GM21447 (cell line): ENCODE measurements around the gene KCNIP1.

Source experiments
- ATAC-seq: cut with Tn5 transposase; IDR thresholded peaks from one replicate; pipeline ENCODE4 v1.9.1; 2021; ENCODE audit not compliant: unreplicated experiment

KCNIP1 gene

DNA sequence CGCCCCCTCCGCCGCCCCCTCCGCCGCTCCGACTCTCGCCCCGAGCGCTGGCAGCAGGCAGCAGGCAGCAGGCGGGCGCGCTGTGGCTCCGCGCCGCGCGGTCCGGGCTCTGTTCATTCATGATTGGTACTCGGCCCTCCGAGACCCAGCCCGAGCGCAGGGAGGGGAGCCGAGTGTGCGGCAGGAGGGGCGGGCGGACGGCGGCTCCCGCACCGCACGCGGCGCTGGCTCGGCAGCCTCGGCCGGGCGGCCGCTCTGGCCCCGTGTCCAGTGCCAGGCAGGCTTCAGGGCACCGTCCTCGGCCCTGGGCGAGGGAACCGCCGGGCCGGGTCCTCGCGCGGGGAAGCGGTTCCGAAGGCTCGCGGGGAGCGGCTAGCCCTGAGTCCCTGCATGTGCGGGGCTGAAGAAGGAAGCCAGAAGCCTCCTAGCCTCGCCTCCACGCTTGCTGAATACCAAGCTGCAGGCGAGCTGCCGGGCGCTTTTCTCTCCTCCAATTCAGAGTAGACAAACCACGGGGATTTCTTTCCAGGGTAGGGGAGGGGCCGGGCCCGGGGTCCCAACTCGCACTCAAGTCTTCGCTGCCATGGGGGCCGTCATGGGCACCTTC is at the start of gene KCNIP1:
Gene KCNIP1 (plus strand): TSS at position 31 of the 607 bp plus-strand sequence.
- ATAC-seq, result no peak

DNA sequence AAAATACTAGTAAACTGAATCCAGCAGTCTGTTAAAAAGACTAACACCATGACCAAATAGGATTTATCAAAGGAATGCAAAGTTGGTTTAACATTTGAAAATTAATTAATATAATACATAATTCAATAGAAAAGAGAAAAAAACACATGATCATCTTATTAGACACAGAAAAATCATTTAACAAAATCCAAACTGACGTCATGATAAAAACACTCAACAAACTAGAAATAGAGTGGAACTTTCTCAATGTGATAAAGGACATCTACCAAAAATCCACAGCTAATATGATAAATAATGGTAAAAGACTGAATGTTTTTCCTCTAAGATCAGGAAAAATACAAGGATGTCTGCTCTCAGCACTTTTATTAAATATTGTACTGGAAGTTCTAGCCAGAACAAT is 40.4 kb upstream of the KCNIP1 start:
- ATAC-seq, result no peak

DNA sequence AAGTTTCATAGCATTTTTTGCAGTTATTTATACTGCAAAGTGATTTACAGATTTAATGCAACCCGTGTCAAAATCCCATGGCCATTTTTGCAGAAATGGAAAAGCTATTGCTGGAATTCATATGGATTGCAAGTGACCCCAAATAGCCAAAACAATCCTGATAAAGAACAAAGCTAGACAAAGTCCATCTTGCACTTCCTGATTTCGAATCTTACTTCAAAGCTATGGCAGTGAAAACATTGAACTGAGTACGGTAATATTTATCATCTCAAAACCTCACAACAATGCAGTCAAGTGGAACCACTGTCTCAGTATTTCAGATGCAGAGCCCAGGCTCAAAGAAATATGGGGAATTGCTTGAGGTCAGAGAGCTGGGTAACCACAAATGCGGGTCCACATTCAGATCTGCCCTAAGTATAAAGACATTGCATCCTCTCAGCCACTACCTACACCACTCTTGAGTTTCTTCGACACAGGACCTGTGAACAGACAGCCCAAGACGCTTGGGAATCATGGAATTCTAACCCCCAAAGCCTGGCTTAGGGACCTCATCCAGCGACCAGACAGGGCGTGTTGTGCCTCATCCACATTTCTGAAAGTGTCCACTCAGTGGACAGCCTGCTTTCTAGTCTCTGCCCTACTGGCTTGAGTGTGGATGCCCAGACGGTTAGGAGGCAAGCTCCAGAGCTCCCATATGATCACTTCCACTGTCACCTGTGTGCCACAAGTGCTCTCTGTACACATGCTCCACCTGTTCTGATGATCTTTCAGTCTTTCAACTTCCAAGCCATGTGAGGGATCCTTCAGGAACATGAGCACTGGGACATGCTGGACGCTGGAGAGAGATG is 39.3 kb upstream of the KCNIP1 start:
- no peak for ATAC-seq

DNA sequence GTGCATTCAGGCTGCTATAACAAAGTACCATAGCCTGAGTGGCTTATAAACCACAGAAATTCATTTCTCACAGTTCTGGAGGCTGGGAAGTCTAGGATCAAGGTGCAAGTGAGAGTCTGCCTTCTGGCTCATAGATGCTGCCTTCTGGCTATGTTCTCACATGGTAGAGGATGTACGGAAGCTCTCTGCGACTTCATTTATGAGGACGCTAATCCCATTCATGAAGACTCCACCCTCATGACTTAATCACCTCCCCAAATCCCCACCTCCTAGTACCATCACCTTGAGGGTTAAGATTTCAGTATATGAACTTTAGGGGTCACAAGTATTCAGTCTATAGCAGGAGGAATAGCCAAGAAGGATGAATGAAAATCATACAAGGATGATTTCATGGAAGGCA is 37.3 kb upstream of the KCNIP1 start:
- no peak for ATAC-seq

DNA sequence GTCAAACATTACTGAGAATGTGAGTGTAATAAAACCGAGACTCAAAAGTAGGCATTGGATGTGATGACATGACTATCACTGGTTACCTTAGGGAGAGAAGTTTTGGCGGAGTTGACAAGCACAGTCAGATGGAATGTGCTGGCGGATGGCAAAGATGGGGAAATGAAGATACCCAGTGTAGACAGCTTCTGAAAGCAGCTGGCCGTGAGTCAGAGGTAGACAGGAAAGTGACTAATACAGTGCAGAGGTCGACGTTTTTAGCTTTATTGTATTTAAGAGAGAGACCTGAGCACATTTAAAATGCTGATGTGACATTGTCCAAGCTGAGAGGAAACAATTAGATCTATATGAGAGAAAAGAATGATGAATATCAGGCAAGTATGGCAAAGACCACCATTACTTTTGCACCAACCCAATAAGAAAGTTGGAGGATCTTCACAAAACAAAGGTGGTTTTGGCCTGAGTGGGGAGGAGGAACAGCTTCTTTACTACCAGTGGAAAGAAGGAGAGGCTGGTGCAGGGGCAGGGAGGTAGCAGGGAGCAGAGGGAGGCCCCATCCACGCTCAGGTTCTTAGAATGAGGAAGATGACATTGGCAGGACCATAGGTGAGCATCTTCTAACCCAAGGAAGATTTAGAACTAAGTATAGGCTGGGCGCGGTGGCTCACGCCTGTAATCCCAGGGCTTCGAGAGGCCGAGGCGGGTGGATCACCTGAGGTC is 36.7 kb upstream of the KCNIP1 start:
- peak; percentile 72 for ATAC-seq

DNA sequence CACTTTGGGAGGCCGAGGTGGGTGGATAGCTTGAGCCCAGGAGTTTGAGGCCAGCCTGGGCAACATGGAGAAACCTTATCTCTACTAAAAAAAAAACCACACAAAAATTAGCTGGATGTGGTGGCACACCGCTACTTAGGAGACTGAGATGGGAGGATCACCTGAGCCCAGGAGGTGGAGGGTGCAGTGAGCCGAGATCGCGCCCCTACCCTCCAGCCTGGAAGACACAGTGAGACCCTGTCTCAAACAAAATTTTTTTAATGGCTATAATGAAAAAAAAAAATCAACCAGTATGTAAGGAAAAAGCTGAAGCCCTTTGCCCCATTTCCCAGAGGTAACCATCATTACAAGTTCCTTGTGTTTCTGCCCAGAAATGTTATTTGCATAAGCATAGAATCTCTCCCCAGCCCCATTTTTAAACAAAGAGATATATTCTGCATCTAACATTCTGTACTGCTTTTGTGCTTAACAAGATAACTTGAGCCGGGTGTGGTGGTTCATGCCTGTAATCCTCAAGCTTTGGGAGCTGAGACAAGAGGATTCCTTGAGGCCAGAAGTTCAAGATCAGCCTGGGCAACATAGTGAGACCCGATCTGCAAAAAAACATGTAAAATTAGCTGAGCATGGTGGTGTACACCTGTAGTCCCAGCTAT is 35.1 kb upstream of the KCNIP1 start:
- no peak for ATAC-seq

DNA sequence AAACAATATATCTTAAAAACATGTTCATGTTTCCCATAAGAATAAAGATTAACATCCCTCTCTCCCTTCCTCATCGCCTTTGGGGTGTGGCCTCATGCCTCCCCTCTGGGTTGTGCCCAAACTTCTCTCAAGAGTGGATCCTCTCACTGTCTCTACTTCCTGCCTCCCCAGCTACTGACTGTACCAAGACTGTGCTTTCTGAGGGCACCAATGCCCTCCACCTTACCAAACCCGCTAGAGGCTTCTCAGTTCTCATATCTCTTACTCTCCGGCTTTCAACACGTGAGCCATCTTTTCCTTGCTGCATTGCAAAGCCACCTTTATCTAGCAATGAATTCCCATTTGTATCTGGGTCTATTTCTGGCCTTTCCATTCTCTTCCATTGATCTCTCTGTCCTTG is 34.4 kb upstream of the KCNIP1 start:
- no peak for ATAC-seq

DNA sequence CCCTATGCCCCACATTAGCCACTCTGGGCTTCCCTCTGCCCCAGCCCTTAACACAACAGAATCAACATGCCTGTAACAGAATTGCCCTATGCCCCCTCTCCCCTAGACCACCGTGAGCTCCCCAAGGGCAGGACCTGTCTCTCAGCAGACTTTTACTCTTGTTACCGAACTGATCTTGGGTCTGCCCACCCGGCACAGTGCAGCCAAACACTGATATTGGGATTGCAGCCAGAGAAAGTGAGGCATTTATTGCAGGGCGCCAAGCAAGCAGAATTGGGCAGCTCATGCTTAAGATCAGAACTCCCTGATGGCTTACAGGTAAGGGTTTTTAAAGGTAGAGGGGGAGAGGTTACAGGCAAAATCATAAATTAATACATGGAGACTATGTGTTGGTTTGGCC is 33.5 kb upstream of the KCNIP1 start:
- no peak for ATAC-seq

DNA sequence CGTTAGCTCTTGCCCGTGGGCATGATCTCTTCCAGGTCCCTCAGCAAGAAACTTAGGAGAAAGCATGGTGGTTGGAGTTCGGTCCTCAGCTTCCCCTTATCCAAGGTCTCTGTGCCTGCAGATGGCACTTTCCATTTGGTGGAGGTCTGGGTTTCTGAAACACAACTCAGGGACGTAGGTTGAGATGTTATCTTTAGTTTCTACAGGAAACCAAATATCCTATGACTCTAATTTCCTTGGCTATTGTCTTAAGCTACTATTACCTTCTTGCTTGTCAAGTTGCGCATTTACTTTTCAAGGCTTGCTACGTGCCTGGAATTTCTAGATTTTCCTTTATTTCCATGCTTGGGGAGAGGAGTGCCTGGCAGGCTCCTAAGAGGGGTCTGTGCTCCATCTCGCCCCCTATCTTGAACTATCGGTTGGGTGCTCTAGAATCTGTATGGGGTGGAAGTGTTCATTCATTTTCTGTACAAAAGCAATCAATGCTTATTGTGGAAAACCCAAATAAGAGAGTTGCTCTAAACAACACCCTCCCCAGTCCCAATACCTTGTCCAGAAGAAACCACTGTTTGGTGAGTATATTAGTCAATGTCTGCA is 32.9 kb upstream of the KCNIP1 start:
- no peak for ATAC-seq

DNA sequence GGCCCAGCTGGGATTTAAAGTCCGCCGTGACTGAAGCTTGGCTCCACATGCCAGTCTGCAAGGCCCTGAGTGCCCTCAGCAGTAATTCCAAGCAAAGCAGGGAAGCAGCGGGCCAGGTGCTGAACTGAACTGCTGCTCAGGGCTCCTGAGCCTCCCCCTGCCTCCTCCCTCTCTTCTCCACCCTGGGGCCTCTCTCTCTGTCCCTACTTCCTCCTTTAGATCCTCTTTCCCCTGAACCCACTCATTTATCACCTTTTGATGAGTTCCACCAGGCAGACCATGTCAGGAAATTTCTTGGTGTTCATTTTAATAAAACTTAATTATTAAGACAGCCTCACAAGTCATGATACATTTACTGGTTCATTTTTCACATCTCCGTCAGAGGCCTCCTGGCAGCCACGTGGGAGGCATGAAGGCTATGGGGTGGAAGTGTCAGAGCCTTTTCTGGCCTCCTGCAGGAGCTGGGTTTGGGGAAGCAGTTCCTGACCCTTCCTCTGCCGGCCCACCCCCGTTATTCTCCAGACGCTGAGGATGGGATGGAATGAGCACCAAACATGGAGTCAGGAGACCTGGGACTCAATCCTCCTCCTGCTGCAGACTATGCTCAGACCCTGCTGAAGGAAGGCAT is 32.2 kb upstream of the KCNIP1 start:
- no peak for ATAC-seq

DNA sequence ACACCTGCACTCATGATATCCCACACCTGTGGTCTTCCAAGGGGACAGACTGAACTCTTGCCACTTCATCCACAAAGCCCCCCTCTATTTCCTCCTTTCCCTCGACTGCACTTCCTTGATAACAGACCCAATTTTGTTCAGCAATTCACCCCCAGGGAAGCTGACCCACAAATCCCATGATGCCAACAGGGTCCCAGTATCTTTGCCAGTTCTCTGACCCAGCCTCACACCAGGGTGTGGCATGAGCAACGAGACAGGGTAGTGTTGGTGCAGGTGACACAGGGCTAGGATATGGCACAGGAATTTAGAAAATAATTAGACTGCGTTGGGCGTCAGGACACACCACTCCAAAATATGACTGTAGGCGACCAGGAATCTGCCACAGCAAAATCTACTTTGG is 30.2 kb upstream of the KCNIP1 start:
- no peak for ATAC-seq

DNA sequence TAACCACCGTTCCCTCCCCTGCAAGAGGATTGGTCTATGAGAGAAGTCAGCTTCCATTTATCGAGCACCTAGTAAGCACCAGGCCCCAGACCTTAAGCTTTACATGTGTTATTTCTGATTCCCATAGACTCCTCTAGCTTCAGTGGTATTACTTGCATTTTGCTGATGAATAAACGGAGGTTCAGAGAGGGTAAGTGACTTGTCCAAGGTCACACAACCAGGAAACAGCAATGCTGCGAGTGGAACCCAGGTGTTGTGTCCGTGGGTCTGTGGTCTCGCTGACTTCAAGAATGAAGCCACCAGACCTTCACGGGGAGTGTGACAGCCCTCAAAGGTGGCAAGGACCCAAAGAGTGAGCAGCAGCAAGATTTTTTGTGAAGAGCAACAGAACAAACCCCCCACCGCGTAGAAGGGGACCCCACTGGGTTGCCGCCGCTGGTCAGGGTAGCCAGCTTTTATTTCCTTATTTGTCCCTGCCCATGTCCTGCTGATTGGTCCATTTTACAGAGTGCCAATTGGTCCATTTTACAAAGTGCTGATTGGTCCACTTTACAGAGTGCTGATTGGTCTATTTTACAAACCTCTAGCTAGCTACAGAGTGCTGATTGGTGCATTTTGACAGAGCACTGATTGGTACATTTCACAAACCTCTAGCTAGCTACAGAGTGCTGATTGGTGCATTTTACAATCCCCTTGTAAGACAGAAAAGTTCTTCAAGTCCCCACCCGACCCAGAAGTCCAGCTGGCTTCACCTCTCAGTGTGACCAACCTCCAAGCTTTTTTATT is 29.1 kb upstream of the KCNIP1 start:
- no peak for ATAC-seq

DNA sequence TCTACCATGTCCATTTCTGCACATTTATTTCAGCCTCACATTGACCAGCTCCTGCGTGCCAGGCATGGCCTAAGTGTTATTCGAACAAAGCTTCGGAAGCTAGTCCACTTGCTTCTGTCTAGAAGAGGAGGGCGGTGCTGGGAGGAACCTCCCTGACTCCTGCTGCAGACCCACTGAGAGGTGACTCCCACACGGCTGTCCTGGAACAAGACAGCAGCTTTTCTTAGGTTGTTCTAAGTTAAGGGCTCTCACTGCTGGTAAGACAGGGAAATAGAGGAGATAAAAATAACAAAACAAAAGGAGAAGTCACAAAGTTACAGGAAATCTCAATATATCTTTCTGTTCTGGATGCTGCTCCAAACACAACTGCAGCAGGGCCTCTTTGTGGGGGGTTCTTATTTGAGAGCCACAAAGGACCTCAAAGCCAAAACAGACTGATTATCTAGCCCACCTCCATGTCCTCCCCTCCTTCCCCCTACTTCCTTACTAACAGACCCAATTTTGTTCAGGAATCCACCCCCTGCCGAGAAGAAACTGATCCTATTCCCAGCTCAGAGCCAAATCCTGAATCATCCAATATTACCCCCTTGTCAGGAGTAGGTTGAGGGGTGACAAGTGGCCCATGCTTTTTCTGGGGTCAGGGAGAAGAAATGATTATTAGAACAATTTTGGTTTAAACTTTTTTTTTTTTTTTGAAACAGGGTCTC is 28.4 kb upstream of the KCNIP1 start:
- no peak for ATAC-seq

DNA sequence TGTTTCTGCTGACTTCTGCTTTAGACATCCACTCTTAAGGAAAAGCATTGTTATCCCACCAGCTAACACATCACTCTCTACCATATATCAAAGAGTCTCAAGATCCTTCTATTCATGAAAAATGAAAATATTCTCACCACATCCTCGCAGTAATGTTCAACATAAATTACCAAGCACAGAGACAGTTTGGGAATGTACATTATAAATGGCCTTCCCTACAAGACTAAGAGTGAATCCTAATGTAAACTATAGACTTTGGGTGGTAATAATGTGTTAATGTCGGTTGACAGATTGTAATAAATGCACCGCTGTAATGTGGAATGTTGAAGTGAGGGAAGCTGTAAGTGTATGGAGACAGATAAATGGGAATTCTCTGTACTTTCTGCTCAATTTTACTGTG is 27.1 kb upstream of the KCNIP1 start:
- no peak for ATAC-seq

DNA sequence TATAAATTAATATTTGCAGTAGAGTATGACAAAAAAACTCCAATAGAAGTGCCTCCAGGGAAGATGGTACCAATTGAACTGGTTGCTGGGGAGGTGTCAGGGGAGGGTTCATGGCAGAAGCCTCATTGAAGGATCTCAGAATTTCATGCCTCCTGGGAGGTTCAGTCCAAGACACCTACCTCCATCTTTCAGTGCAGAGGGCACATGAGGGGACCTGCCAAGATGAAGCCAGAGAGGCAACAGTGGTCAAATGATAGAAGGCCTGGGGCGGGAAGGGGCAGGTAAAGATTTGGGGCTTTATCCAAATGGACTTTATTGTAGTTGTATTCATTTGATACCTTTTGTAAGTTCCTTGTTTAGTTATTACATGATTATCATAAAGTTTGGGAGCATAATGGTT is 25.9 kb upstream of the KCNIP1 start:
- no peak for ATAC-seq

DNA sequence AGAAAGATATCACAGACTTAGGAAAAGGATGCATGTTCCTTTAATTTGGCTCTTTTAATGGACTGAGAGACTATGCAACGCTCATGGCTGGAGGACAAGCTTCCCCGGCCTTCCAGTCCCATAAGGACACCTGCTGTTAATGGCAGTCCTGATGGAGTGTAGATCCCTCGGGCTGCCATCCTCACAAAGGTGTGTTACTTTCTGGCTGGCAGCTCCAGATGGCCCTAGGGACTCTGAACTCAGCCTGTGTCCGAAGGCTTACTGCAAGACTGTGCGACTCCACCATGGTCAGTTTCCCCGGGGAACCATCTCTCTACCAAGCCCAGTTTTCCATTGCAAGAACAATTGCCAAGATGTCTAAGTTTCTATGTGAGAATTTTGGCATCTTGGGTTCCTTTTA is 25.5 kb upstream of the KCNIP1 start:
- no peak for ATAC-seq

DNA sequence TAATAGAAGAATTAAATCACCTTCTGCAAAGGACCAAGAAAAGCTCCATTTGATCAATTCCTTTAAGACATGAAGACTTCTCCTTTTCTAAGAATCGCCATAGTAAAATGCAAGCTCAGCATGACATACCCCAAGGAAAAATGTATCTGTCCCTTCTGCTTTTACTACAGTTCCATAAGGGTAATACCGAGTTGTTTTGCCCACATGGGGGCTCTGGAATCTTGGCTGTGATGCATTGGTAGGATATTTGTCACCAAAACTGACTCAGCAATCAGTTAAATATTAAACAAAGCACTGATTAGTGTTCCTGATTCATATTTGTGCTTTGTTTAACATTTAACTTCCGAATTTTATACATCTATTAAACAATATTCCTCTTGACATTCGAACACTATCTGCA is 24.3 kb upstream of the KCNIP1 start:
- ATAC-seq, result no peak

DNA sequence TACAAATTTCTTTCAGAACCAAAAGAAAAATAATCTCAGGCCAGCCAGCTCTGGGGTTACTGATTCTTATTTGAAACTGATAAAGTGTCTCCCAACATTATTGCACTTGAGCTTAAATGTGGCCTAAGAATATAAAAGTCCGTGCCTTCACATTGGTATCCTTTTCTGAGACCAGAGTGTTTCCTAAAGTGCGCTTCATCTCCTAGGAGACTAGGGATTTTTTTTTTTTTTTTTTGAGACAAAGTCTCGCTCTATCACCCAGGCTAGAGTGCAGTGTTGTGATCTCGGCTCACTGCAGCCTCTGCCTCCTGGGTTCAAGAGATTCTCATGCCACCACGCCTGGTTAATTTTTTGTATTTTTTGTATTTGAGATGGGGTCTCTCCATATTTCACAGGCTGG is 23.6 kb upstream of the KCNIP1 start:
- no peak for ATAC-seq

DNA sequence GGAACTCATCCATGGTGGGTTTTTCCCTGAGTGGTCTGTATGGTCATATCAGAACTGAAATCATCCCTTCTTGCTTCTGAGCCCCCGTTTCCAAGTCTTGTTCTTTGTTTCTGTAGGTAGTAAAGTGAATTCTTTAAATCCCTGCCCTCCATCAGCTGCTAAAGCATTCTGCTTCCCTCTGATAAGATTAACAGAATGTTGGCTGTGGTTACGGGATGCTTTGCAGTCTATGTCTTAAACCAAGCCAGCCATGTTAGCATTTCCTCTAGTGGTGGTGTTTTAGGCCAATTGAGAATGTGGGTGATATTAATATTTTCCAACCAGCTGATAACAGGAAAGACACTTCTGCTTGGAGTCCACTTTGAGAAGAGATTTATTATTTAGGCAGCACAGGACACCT is 22.0 kb upstream of the KCNIP1 start:
- ATAC-seq, result no peak
